Measurements from ENCODE around the gene SIRPD.

Gene SIRPD

GRCh38 chr20:1494436-1494835, 63.1 kb downstream of the SIRPD start:
- DNase-seq (ENCODE audit: low spot score): no peak

GRCh38 chr20:1493536-1493935, 64.0 kb downstream of the SIRPD start:
- no peak for DNase-seq (ENCODE audit: low spot score)

- no peak for DNase-seq (ENCODE audit: low spot score)
These were observed 65.5 kb downstream of the SIRPD start for GRCh38 chr20:1491860-1492642.

- DNase-seq (ENCODE audit: low spot score): no peak
These were observed 66.1 kb downstream of the SIRPD start, which contains the start of gene SIRPB2 for GRCh38 chr20:1491281-1491840. SIRPB2 (minus strand) TSS chr20:1491420; CDS start chr20:1491359, 61 bp downstream.

- no peak for DNase-seq (ENCODE audit: low spot score)
These were observed 66.8 kb downstream of the SIRPD start for GRCh38 chr20:1490643-1491195.

GRCh38 chr20:1489764-1490436, 67.6 kb downstream of the SIRPD start:
- DNase-seq (ENCODE audit: low spot score): no peak

GRCh38 chr20:1489325-1489724, 68.2 kb downstream of the SIRPD start:
- DNase-seq (ENCODE audit: low spot score): no peak

- DNase-seq (ENCODE audit: low spot score): no peak
These were observed 70.9 kb downstream of the SIRPD start for GRCh38 chr20:1486566-1486965.

GRCh38 chr20:1484438-1485116, 72.9 kb downstream of the SIRPD start:
- DNase-seq (ENCODE audit: low spot score): no peak

All from cerebellar cortex (tissue), 1 donor.